HG03469 (cell line): ENCODE results near the gene ACTA1.
"Not testable (repeated sequence)": the region's sequence is repeated elsewhere in the genome, so short reads cannot be mapped to it uniquely, and the experiment has no call there.

Experiments
- ATAC-seq: cut with Tn5 transposase; IDR thresholded peaks from one replicate; pipeline ENCODE4 v1.9.1; 2021; ENCODE audit warnings: mild to moderate bottlenecking, moderate library complexity, moderate number of reproducible peaks; ENCODE audit not compliant: unreplicated experiment

Gene ACTA1

GRCh38 chr1:229410692-229411433 is 23.0 kb downstream of the ACTA1 start:
- no peak for ATAC-seq

- no peak for ATAC-seq
These were observed 23.6 kb downstream of the ACTA1 start for GRCh38 chr1:229410370-229410691.

GRCh38 chr1:229409616-229410369 is 24.1 kb downstream of the ACTA1 start:
- no peak for ATAC-seq

- ATAC-seq: no peak
These were observed 25.3 kb downstream of the ACTA1 start for GRCh38 chr1:229408458-229409037.

GRCh38 chr1:229407206-229408026 is 26.5 kb downstream of the ACTA1 start:
- no peak for ATAC-seq

GRCh38 chr1:229406798-229407197 is 27.1 kb downstream of the ACTA1 start:
- ATAC-seq: no peak

GRCh38 chr1:229403573-229403972 is 30.3 kb downstream of the ACTA1 start:
- ATAC-seq: no peak

- no peak for ATAC-seq
These were observed 30.9 kb downstream of the ACTA1 start for GRCh38 chr1:229402993-229403392.

GRCh38 chr1:229402329-229402728 is 31.6 kb downstream of the ACTA1 start:
- not testable (repeated sequence) for ATAC-seq

- ATAC-seq: no peak
These were observed 36.1 kb downstream of the ACTA1 start for GRCh38 chr1:229397762-229398161.

- no peak for ATAC-seq
These were observed 37.2 kb downstream of the ACTA1 start for GRCh38 chr1:229396585-229397206.

- ATAC-seq: not testable (repeated sequence)
These were observed 39.4 kb downstream of the ACTA1 start for GRCh38 chr1:229394517-229394916.

- no peak for ATAC-seq
These were observed 41.0 kb downstream of the ACTA1 start for GRCh38 chr1:229392936-229393335.

GRCh38 chr1:229390130-229390529 is 43.8 kb downstream of the ACTA1 start:
- ATAC-seq: no peak

- no peak for ATAC-seq
These were observed 44.9 kb downstream of the ACTA1 start for GRCh38 chr1:229388897-229389580.

- ATAC-seq: no peak
These were observed 47.9 kb downstream of the ACTA1 start for GRCh38 chr1:229385853-229386456.

- no peak for ATAC-seq
These were observed 49.1 kb downstream of the ACTA1 start for GRCh38 chr1:229384822-229385221.

- no peak for ATAC-seq
These were observed 49.9 kb downstream of the ACTA1 start for GRCh38 chr1:229383961-229384360.

- ATAC-seq: no peak
These were observed 50.7 kb downstream of the ACTA1 start for GRCh38 chr1:229383188-229383587.
